ENCODE results near the gene TMEM106C.

Gene TMEM106C

DNA sequence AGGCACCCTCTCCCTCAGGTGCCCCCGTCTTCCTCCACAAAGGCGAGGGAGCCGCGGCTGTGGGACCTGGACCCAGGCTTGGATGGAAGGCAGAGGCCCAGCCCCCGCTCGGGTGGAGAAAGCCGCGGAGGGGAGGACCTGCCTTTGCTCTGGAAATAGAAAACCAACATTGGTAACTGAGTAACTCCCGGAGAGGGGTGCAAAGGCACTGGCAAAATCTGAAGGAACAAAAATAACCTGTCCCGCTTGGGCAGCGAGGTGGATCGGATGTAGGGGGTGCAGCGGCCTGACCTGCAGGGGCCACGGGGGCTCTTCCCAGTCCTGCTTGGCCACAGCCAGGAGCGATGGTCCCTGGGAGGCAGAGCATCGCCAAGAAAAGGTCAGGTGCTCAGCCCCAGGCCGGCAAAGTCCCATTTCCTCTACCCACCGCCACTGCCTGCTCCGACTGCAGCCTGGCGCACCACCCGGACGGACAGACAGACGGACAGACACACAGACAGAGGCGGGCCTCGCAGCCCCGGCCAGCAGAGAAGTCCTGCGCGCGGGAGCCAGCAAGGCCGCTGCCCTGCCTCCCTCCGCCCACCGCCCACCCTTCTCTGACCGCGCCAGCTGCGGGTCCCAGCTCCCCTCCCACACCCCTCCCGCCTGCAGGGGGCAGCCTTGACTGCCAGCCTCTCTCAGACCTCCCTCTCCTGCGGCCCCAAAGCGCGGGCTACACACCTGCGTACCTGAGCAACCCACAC is 21.4 kb upstream of the TMEM106C start:
- TF ChIP-seq, protein P1, sequence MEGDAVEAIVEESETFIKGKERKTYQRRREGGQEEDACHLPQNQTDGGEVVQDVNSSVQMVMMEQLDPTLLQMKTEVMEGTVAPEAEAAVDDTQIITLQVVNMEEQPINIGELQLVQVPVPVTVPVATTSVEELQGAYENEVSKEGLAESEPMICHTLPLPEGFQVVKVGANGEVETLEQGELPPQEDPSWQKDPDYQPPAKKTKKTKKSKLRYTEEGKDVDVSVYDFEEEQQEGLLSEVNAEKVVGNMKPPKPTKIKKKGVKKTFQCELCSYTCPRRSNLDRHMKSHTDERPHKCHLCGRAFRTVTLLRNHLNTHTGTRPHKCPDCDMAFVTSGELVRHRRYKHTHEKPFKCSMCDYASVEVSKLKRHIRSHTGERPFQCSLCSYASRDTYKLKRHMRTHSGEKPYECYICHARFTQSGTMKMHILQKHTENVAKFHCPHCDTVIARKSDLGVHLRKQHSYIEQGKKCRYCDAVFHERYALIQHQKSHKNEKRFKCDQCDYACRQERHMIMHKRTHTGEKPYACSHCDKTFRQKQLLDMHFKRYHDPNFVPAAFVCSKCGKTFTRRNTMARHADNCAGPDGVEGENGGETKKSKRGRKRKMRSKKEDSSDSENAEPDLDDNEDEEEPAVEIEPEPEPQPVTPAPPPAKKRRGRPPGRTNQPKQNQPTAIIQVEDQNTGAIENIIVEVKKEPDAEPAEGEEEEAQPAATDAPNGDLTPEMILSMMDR (IDR thresholded peaks at IDR 0.05; ENCODE audit: control insufficient read depth, insufficient read depth, low read depth, low read length, missing control alignments), result no peak
- no peak overlapping the region for H3K4me3 ChIP-seq (ENCODE audit: control insufficient read depth, low read depth, low read length)
- DNase-seq (ENCODE audit: low read depth), result no peak

DNA sequence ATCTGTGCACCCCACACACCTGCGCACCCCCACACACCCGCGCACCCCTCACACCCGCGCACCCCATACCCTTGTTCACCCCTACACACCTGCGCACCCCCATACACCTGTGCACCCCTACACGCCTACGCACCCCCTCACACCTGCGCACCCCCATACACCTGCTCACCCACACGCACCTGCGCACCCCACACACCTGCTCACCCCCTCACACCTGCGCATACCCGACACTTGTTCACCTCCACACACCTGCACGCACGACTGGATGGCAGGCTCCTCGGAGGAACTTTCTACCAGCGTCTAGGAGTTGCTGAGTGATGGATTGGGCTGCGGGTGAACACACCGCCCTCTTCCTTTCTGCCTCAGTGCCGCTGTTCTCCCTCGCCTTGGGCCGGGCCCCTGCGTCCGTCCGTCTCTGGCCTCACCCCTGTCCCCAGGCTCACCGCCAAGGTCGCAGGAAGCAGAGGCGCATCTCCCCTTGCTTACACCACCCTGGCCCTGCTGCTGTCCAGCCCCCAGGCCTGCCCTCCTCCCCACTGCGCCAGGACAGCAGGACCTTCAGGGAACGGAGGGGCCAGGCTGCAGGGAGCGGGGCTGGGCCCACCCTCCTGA is 20.7 kb upstream of the TMEM106C start:
- H3K4me3 ChIP-seq (ENCODE audit: control insufficient read depth, low read depth, low read length), result no peak overlapping the region
- DNase-seq (ENCODE audit: low read depth), result no peak
- TF ChIP-seq, protein P1 (IDR thresholded peaks at IDR 0.05; ENCODE audit: control insufficient read depth, insufficient read depth, low read depth, low read length, missing control alignments), result no peak

DNA sequence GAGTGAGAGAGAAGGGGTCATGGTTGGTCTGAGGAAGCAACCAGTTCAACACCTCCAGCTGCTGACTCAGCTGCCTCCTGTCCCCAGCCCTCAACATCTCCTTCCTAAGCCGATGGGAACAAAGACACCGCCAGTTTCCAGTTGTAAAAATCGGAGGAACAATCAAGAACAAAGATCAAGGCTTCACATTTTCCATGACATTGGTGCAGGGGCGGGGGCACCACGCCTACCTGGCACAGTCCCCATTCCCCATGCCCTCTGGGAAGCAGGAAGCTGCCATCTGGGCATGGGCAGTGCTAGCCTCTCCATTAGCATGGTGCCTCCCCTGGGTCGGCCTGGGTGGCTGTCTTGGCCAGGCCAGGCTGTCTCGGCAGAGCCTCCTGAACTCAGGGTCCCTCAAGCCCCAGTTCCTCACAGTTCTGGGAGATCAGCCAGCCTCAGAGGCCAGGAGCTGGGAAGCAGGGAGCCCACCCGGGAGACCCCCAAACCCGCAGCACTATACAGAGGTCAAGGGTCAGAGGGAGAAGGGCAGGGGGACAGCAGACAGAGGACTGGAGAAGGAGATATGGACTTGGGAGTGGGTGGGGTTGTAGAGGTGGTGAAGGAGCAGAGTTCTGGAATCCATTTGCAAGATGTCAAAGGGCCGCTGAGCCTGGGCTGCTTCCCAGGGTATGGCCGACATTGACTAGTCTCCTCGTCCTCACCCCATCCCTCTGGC is 19.6 kb upstream of the TMEM106C start:
- DNase-seq (ENCODE audit: low read depth), result no peak
- TF ChIP-seq, protein P1 (IDR thresholded peaks at IDR 0.05; ENCODE audit: control insufficient read depth, insufficient read depth, low read depth, low read length, missing control alignments), result no peak

DNA sequence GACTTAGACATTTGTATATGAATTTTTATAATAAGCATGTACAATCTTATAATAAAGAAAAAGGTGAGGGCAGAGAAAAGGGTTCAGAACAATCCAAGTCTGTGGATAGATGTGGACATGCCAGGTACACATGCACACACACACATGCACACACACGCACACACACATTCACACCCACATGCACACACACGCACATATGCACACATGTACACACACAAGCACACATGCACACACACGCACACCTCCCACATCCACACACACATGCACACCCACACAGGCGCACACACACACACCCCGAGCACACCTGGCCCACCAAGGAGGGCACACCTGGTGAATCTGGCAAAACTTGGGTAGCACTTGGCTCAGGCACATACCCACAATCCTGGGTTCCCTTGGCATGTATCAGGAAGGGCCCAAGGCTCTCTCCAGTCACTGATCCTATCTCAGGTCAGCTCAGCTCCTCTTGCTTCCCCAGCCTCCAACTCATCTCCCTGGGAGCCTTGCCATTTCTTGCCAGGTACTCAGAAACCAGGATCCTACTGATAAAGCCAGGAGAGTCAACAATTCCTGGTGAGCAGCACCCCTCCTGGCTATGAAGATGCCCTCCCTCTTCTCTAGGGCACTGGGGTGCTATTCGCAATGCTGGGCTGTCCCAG is 18.6 kb upstream of the TMEM106C start:
- H3K4me3 ChIP-seq (ENCODE audit: control insufficient read depth, low read depth, low read length), result no peak overlapping the region
- DNase-seq (ENCODE audit: low read depth), result no peak
- TF ChIP-seq, protein P1 (IDR thresholded peaks at IDR 0.05; ENCODE audit: control insufficient read depth, insufficient read depth, low read depth, low read length, missing control alignments), result no peak

More for the DNA sequence above, 19.6 kb upstream of the TMEM106C start:
- H3K4me3 ChIP-seq (ENCODE audit: control insufficient read depth, low read depth, low read length), result no peak overlapping the region

DNA sequence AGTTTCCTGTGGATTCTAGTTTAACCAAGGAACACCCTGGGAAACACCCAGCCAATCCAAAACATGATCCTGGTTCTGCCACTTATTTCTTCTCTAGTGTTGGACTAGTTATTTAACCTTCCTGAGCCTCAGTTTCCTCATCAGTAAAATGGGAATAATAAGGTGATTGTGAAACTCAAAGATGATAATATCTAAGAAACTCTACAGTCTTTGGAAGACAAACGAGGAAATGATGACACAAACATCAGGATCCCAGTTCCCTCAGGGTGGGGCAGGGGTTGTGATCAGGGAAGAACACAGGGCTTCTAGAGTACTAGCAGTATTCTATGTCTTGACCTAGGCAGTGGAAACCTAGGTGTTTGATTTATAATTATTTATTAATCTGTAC is 18.1 kb upstream of the TMEM106C start:
- no peak overlapping the region for H3K4me3 ChIP-seq (ENCODE audit: control insufficient read depth, low read depth, low read length)
- no peak for DNase-seq (ENCODE audit: low read depth)
- TF ChIP-seq, protein P1 (IDR thresholded peaks at IDR 0.05; ENCODE audit: control insufficient read depth, insufficient read depth, low read depth, low read length, missing control alignments), result no peak

All from AG09309 (cell line).